Measurements from ENCODE around the gene FBXW2. TPM values are rescaled to one million over a fixed set of nuclear protein-coding genes. Genes with fewer than 3 reads are reported as not detected.

Gene FBXW2
- total RNA-seq, 2 experiments from 2014 or later = 30.0 to 69.0 TPM

- BruUV-seq (replicated peaks) = no TSS peak
- CTCF ChIA-PET (ENCODE audit: unreplicated experiment) = interaction anchor here (1.3 kb wide), 1 partner anchor 19 kb away, joined by 4 read pairs; no protein-coding TSS in a partner anchor
- no peak for DNase-seq (ENCODE audit: low spot score)
- H3K36me3 ChIP-seq (ENCODE audit: insufficient read depth, low read length) = no peaks in the 10 kb centered on the region
- H3K9me2 ChIP-seq (ENCODE audit: insufficient read depth, low read length) = no peaks in the 10 kb centered on the region
- H2AFZ ChIP-seq (ENCODE audit: low read length) = no peak overlapping the region
- no peak overlapping the region for H3K27ac ChIP-seq (ENCODE audit: low read depth, low read length, poor library complexity, severe bottlenecking)
- intact Hi-C loops (cut with micrococcal nuclease; ENCODE audit: unreplicated experiment) = no loop called here
- POLR2A ChIA-PET = interaction anchor here (0.9 to 1.2 kb wide), 2 partner anchors 32 to 153 kb away, joined by 3 to 4 read pairs; no protein-coding TSS in a partner anchor
- H4K20me1 ChIP-seq (ENCODE audit: insufficient read depth, low read length) = no peaks in the 10 kb centered on the region
- H3K79me2 ChIP-seq (ENCODE audit: insufficient read depth, low read depth, low read length) = no peaks in the 10 kb centered on the region
- H3K4me2 ChIP-seq (ENCODE audit: low read length) = no peak overlapping the region
- H3K9me3 ChIP-seq (ENCODE audit: low read length) = no peaks in the 10 kb centered on the region
- H3K4me1 ChIP-seq (ENCODE audit: insufficient read depth, low read length, poor library complexity, severe bottlenecking) = peaks cover 15% of the 10 kb centered on the region
- H3K4me3 ChIP-seq (ENCODE audit: low read depth, low read length, poor library complexity, severe bottlenecking) = no peak overlapping the region
- TF ChIP-seq EZH2phosphoT487 (IDR thresholded peaks at IDR 0.05; ENCODE audit: borderline replicate concordance, low read depth, low read length) = no peak
- TF ChIP-seq CTCF (conservative IDR thresholded peaks at IDR 0.05; ENCODE audit: low read length) = no peak
These were observed 56.3 kb downstream of the FBXW2 start for GRCh38 chr9:120736881-120737280.

GRCh38 chr9:120735415-120736126, 57.6 kb downstream of the FBXW2 start:
- Histone ChIP-seq H3K4me2 (ENCODE audit: low read length) (peak overlapping the region; percentile 42), H3K36me3 (ENCODE audit: insufficient read depth, low read length) (no peaks in the 10 kb centered on the region), H3K4me3 (ENCODE audit: low read depth, low read length, poor library complexity, severe bottlenecking) (no peak overlapping the region), H3K4me1 (ENCODE audit: insufficient read depth, low read length, poor library complexity, severe bottlenecking) (peaks cover 22% of the 10 kb centered on the region), H3K9me2 (ENCODE audit: insufficient read depth, low read length) (no peaks in the 10 kb centered on the region), H3K27ac (ENCODE audit: low read depth, low read length, poor library complexity, severe bottlenecking) (peak overlapping the region; percentile 41), H3K79me2 (ENCODE audit: insufficient read depth, low read depth, low read length) (no peaks in the 10 kb centered on the region), H3K9me3 (ENCODE audit: low read length) (no peaks in the 10 kb centered on the region), H2AFZ (ENCODE audit: low read length) (peak overlapping the region; percentile 57; the same call in 1 of the 2 replicates), H4K20me1 (ENCODE audit: insufficient read depth, low read length) (no peaks in the 10 kb centered on the region)
- intact Hi-C loops (cut with micrococcal nuclease; ENCODE audit: unreplicated experiment) = no loop called here
- TF ChIP-seq CTCF (conservative IDR thresholded peaks at IDR 0.05; ENCODE audit: low read length) (no peak), EZH2phosphoT487 (IDR thresholded peaks at IDR 0.05; ENCODE audit: borderline replicate concordance, low read depth, low read length) (no peak)
- BruUV-seq (replicated peaks) = no TSS peak
- CTCF ChIA-PET (ENCODE audit: unreplicated experiment) = interaction anchor here (0.7 to 1.3 kb wide), 2 partner anchors 18 to 466 kb away, joined by 4 to 5 read pairs; no protein-coding TSS in a partner anchor
- POLR2A ChIA-PET = interaction anchor here (0.6 to 1.2 kb wide), 9 partner anchors 10 to 340 kb away, joined by 3 to 4 read pairs (median 3); no protein-coding TSS in a partner anchor
- DNase-seq (ENCODE audit: low spot score) = peak; percentile 38
